Neural cell (in vitro differentiated cells): ENCODE results near the gene HAO1. TPM values are rescaled to one million over a fixed set of nuclear protein-coding genes. Genes with fewer than 3 reads are reported as not detected.

Source experiments
- H2AFZ ChIP-seq: fragments of 200-600, 300-800 bp; sonication (generic), shearing (Covaris generic); 2 replicates; pipeline ENCODE4 v1.6.0; 2014; ENCODE audit warnings: low read depth, mild to moderate bottlenecking, antibody characterized with exemption, low read length, moderate library complexity
- H3F3A ChIP-seq: fragments of 200-600 bp; shearing (Covaris generic); 2 replicates; pipeline ENCODE4 v1.6.1; 2016; ENCODE audit warnings: mild to moderate bottlenecking, moderate library complexity, mixed read lengths, antibody characterized with exemption, low read length; ENCODE audit not compliant: insufficient read depth, poor library complexity, severe bottlenecking
- H3K27ac ChIP-seq: fragments of 200-600, 300-800 bp; sonication (generic), shearing (Covaris generic); 2 replicates; pipeline ENCODE4 v1.5.1; 2014; ENCODE audit warnings: mild to moderate bottlenecking, low read length, moderate library complexity
- H3K27me3 ChIP-seq: fragments of 300-800, 200-600 bp; sonication (generic), shearing (Covaris generic); 2 replicates; pipeline ENCODE4 v1.6.0; 2014; ENCODE audit warnings: mild to moderate bottlenecking, low read depth, low read length, moderate library complexity; ENCODE audit not compliant: insufficient read depth
- H3K36me3 ChIP-seq: fragments of 300-800, 200-600 bp; sonication (generic), shearing (Covaris generic); 2 replicates; pipeline ENCODE4 v1.5.1; 2014; ENCODE audit warnings: mild to moderate bottlenecking, antibody characterized with exemption, low read length, moderate library complexity; ENCODE audit not compliant: insufficient read depth
- H3K4me2 ChIP-seq: fragments of 300-800, 200-600 bp; sonication (generic), shearing (Covaris generic); 2 replicates; pipeline ENCODE4 v1.6.0; 2014; ENCODE audit warnings: mild to moderate bottlenecking, low read length
- H3K4me3 ChIP-seq: fragments of 300-800, 200-600 bp; sonication (generic), shearing (Covaris generic); 2 replicates; pipeline ENCODE4 v1.5.1; 2014; ENCODE audit warnings: mild to moderate bottlenecking, low read length, moderate library complexity
- H3K79me2 ChIP-seq: fragments of 200-600 bp; shearing (Covaris generic); replicated peaks from 2 replicates; pipeline ENCODE4 v1.6.0; 2014; ENCODE audit warnings: mild to moderate bottlenecking, low read length, moderate library complexity; ENCODE audit not compliant: insufficient read depth
- H3K9ac ChIP-seq: fragments of 300-800, 200-600 bp; sonication (generic), shearing (Covaris generic); 2 replicates; pipeline ENCODE4 v1.6.1; 2016; ENCODE audit warnings: mild to moderate bottlenecking, low read length, mixed read lengths
- H3K9me2 ChIP-seq: fragments of 200-600 bp; shearing (Covaris generic); 2 replicates; pipeline ENCODE4 v1.6.1; 2016; ENCODE audit warnings: mild to moderate bottlenecking, low read length, mixed read lengths; ENCODE audit not compliant: insufficient read depth
- H3K9me3 ChIP-seq: fragments of 200-600, 300-800 bp; sonication (generic), shearing (Covaris generic); 2 replicates; pipeline ENCODE4 v1.6.1; 2016; ENCODE audit warnings: mild to moderate bottlenecking, mixed run types, low read length, moderate library complexity, mixed read lengths
- H4K20me1 ChIP-seq: fragments of 200-600 bp; shearing (Covaris generic); 2 replicates; pipeline ENCODE4 v1.6.1; 2016; ENCODE audit warnings: mild to moderate bottlenecking, mixed run types; ENCODE audit not compliant: insufficient read depth
- EP300 ChIP-seq: fragments of 450-650 bp; conservative IDR thresholded peaks from 2 replicates; pipeline ENCODE4 v1.6.1; 2014; ENCODE audit warnings: antibody characterized with exemption, mild to moderate bottlenecking, moderate library complexity; ENCODE audit not compliant: poor library complexity, severe bottlenecking
- EZH2 ChIP-seq: fragments of 200-600, 300-800 bp; shearing (Covaris generic), sonication (generic); IDR thresholded peaks from 2 replicates; pipeline ENCODE4 v1.6.1; 2014; ENCODE audit warnings: antibody characterized with exemption, low read length, borderline replicate concordance, mild to moderate bottlenecking; ENCODE audit not compliant: insufficient read depth, poor library complexity, severe bottlenecking
- MXI1 ChIP-seq: fragments of 450-650 bp; conservative IDR thresholded peaks from 2 replicates; pipeline ENCODE4 v1.6.1; 2014; ENCODE audit warnings: antibody characterized with exemption, mild to moderate bottlenecking; ENCODE audit not compliant: poor library complexity, severe bottlenecking
- POLR2AphosphoS5 ChIP-seq: IDR thresholded peaks from 2 replicates; pipeline ENCODE4 v1.6.1; 2012
- RAD21 ChIP-seq: fragments of 450-650 bp; conservative IDR thresholded peaks from 2 replicates; pipeline ENCODE4 v1.6.1; 2014; ENCODE audit warnings: antibody characterized with exemption, mild to moderate bottlenecking, moderate library complexity
- SMC3 ChIP-seq: fragments of 450-650 bp; conservative IDR thresholded peaks from 2 replicates; pipeline ENCODE4 v1.6.1; 2014; ENCODE audit warnings: antibody characterized with exemption, mild to moderate bottlenecking, moderate library complexity; ENCODE audit not compliant: poor library complexity
- TAF1 ChIP-seq: IDR thresholded peaks from 2 replicates; pipeline ENCODE4 v1.6.1; 2012; ENCODE audit warnings: low read depth
- polyA plus RNA-seq: library from polyadenylated mRNA; depleted of rRNA; stranded (reverse); fragments of >200 nt; gene quantifications from 2 replicates; pipeline ENCODE4 v1.2.3, GENCODE V29; 2014
- TF ChIP-seq, protein P1 (sequence below): IDR thresholded peaks from 2 replicates; pipeline ENCODE4 v1.6.1; 2012; ENCODE audit warnings: borderline replicate concordance
- TF ChIP-seq, protein P2 (sequence below): fragments of 450-650 bp; IDR thresholded peaks from 2 replicates; pipeline ENCODE4 v1.5.1; 2014; ENCODE audit warnings: antibody characterized with exemption, mild to moderate bottlenecking, moderate library complexity; ENCODE audit not compliant: poor library complexity, severe bottlenecking

Gene HAO1
- polyA plus RNA-seq, 1 donor from 2014 or later: not detected

DNA sequence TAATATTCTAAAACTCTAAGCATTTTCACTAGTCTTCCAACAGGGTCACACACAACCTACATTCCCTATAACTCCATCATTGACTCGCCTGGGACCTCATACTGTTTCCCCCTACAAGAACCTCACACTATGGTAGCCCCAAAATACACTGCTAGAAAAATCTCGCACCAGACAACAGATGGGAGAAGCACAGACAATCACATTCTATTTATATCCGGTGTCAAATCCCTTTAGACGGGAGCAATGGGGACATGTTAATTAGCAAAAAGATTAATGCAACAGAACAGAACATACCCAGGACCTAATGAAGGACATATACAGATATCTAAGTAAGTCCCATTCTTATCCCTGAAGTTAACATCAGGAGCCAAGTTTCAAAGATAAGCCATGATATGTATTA lies 45.7 kb upstream of the HAO1 start:
- no peak overlapping the region for H3K27ac ChIP-seq

DNA sequence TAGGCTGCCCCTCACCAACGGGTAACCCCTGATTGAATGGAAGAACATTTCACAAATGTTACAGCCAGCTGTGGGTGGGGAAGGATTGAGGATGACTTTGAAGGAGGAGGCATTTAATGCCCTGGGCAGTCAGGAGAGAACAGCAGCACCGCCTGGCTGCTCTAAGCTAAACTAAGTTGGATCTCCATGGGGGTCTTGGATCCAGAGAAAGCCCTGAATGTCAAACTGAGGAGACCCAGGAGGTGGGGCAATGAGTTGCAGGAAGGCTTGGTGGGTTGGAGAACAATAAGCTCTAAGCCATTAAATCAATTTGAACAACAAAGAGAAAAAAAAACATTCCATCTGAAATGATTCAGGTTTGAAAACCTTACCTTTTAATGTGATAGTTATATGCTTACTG lies 43.9 kb upstream of the HAO1 start:
- Histone ChIP-seq H3K9me2 (no peaks in the 10 kb centered on the region), H3K27me3 (no peaks in the 10 kb centered on the region), H4K20me1 (no peaks in the 10 kb centered on the region), H2AFZ (no peak overlapping the region), H3K36me3 (no peaks in the 10 kb centered on the region), H3K9ac (no peak overlapping the region), H3K79me2 (no peaks in the 10 kb centered on the region), H3K9me3 (no peaks in the 10 kb centered on the region), H3K4me2 (no peak overlapping the region), H3F3A (no peaks in the 10 kb centered on the region), H3K4me3 (no peak overlapping the region), H3K27ac (no peak overlapping the region)
- TF ChIP-seq, protein P1, sequence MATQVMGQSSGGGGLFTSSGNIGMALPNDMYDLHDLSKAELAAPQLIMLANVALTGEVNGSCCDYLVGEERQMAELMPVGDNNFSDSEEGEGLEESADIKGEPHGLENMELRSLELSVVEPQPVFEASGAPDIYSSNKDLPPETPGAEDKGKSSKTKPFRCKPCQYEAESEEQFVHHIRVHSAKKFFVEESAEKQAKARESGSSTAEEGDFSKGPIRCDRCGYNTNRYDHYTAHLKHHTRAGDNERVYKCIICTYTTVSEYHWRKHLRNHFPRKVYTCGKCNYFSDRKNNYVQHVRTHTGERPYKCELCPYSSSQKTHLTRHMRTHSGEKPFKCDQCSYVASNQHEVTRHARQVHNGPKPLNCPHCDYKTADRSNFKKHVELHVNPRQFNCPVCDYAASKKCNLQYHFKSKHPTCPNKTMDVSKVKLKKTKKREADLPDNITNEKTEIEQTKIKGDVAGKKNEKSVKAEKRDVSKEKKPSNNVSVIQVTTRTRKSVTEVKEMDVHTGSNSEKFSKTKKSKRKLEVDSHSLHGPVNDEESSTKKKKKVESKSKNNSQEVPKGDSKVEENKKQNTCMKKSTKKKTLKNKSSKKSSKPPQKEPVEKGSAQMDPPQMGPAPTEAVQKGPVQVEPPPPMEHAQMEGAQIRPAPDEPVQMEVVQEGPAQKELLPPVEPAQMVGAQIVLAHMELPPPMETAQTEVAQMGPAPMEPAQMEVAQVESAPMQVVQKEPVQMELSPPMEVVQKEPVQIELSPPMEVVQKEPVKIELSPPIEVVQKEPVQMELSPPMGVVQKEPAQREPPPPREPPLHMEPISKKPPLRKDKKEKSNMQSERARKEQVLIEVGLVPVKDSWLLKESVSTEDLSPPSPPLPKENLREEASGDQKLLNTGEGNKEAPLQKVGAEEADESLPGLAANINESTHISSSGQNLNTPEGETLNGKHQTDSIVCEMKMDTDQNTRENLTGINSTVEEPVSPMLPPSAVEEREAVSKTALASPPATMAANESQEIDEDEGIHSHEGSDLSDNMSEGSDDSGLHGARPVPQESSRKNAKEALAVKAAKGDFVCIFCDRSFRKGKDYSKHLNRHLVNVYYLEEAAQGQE: no peak
- TF ChIP-seq, protein P2, sequence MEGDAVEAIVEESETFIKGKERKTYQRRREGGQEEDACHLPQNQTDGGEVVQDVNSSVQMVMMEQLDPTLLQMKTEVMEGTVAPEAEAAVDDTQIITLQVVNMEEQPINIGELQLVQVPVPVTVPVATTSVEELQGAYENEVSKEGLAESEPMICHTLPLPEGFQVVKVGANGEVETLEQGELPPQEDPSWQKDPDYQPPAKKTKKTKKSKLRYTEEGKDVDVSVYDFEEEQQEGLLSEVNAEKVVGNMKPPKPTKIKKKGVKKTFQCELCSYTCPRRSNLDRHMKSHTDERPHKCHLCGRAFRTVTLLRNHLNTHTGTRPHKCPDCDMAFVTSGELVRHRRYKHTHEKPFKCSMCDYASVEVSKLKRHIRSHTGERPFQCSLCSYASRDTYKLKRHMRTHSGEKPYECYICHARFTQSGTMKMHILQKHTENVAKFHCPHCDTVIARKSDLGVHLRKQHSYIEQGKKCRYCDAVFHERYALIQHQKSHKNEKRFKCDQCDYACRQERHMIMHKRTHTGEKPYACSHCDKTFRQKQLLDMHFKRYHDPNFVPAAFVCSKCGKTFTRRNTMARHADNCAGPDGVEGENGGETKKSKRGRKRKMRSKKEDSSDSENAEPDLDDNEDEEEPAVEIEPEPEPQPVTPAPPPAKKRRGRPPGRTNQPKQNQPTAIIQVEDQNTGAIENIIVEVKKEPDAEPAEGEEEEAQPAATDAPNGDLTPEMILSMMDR: no peak
- TF ChIP-seq MXI1: no peak
- no peak for TF ChIP-seq EZH2
- no peak for TF ChIP-seq SMC3
- no peak for TF ChIP-seq EP300
- TF ChIP-seq RAD21: no peak
- TF ChIP-seq TAF1: no peak
- TF ChIP-seq POLR2AphosphoS5: no peak

More for the DNA sequence above, 45.7 kb upstream of the HAO1 start:
- H4K20me1 ChIP-seq: no peaks in the 10 kb centered on the region
- TF ChIP-seq, protein P2: no peak
- TF ChIP-seq POLR2AphosphoS5 (no peak), RAD21 (no peak), SMC3 (no peak), TAF1 (no peak), EP300 (no peak), MXI1 (no peak)
- H3K9ac ChIP-seq: no peak overlapping the region
- no peaks in the 10 kb centered on the region for H3K9me2 ChIP-seq
- no peak overlapping the region for H2AFZ ChIP-seq
- H3K4me3 ChIP-seq: no peak overlapping the region
- no peak overlapping the region for H3K4me2 ChIP-seq
- H3K79me2 ChIP-seq: no peaks in the 10 kb centered on the region
- no peaks in the 10 kb centered on the region for H3K27me3 ChIP-seq
- H3K36me3 ChIP-seq: no peaks in the 10 kb centered on the region
- no peaks in the 10 kb centered on the region for H3K9me3 ChIP-seq
- H3F3A ChIP-seq: no peaks in the 10 kb centered on the region
